HG02981 (cell line): ENCODE results near the gene GLT8D2.

Experiments used
- ATAC-seq: cut with Tn5 transposase; IDR thresholded peaks from one replicate; pipeline ENCODE4 v1.9.1; 2021; ENCODE audit warnings: mild to moderate bottlenecking, moderate library complexity; ENCODE audit not compliant: unreplicated experiment

GLT8D2 gene

DNA sequence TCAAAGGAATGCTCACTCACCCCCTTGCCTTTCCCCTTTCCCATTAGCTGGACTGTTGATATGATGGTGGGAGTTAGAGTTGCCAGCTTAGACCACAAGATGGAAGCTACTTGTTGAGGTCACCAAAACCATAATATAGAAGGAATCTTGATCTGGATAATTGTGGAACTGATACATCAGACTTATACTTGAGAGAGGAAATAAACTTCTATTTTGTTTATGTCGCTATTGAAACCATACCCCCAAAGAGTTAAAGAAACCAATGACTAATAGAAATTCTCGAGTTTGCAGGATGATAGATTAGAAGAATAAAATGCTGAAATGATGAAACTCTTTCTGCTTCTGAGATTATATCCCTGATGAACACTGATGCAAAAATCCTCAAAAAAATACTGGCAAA, 46.4 kb downstream of the GLT8D2 start:
- ATAC-seq, result no peak

DNA sequence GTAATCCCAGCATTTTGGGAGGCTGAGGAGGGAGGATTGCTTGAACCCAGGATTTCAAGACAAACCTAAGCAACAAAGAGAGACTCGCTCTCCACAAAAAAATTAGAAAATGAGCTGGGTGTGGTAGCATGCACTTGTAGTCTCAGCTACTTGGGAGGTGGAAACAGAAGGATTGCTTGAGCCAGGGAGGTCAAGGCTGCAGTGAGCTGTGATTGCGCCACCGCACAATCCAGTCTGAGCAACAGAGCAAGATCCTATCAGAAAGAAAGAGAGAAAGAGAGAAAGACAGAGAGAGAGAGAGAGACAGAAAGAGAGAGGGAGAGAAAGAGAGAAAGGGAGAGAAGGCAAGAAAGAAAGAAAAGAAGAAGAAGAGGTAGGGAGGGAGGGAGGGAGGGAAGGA, 47.3 kb downstream of the GLT8D2 start:
- ATAC-seq, result no peak

GRCh38 chr12:104000807-104001434, 49.1 kb downstream of the GLT8D2 start:
- ATAC-seq, result no peak

DNA sequence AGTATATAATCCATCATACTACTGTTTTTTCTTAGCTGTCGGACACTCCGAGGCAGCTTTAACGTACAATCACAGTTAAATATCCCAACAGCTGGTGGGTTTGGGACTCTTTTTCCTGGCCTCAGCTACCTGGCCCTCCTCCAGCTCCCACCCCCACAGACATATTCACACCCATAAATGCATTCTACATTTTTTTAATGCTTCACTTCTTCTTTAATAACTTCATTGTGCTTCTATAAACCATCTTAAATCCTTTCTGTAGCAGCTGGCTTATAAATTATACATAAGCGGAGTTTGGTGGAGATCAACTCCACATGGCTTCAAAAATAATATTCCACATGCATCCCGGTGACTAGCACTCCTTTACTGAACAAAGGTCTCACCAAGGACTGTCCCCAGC, 51.0 kb downstream of the GLT8D2 start:
- ATAC-seq, result no peak

DNA sequence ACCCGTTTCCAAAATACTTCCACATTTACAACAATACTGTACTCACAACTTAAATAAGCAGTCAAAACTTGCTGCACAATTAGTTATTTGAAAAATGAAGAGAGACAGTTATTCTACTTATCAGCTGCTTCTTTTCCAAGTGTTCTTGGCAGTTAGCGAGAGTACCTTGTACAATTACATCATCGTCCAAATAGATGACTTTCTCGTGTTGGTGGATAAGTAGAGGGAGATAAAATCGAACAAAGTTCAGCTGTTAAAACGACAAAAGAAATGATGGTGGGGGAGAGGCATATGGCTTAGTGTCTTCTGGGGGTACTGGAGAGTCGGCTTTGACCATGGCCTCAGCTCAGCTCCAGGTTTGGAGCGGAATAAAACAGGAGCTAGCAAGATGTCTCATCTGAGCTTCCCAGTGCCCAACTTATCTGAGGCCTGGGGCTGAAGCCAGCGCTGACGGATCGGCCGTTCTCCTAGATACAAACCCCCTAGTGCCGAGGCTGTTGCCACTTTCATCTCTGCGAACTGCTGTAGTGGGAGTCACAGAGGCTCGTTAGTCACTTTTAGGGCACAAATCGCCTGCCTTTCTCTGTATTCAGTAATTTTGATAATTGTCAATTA, 52.6 kb downstream of the GLT8D2 start:
- ATAC-seq, result no peak

GRCh38 chr12:103996595-103996994, 53.4 kb downstream of the GLT8D2 start:
- no peak for ATAC-seq

DNA sequence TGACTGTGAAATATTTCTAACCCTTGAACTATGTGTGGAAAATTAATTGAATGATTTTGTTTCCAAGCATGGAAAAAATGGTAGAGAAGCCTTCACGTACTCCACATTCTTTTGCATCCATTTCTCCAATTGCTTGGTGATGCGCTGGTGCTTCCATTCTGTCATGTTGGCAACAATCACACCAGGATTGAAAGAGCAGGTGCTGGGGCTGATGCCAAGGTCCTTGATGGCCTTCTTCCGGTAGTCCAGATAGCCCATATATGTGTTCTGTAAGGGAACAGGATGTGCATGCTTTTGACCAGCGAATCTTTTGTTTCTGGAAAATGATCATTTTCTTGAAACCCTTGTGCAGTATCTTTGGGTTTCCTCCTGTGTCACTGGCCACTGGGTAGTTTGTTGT, 55.8 kb downstream of the GLT8D2 start:
- no peak for ATAC-seq

DNA sequence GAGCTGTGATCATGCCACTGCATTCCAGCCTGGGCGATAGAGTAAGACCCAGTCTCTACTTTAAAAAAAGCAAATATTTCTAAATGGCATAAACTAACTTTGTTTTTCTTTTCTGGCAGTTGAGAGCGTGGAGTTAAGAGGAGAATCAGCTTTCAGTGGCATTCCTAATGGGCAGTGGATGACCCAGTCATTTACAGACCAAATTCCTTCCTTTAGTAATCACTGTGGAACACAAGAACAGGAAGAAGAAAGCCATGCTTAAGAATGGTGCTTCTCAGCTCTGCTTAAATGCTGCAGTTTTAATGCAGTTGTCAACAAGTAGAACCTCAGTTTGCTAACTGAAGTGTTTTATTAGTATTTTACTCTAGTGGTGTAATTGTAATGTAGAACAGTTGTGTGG, 63.2 kb downstream of the GLT8D2 start:
- ATAC-seq, result no peak

- ATAC-seq, result no peak
These were observed 71.5 kb downstream of the GLT8D2 start for GRCh38 chr12:103978384-103978982.

DNA sequence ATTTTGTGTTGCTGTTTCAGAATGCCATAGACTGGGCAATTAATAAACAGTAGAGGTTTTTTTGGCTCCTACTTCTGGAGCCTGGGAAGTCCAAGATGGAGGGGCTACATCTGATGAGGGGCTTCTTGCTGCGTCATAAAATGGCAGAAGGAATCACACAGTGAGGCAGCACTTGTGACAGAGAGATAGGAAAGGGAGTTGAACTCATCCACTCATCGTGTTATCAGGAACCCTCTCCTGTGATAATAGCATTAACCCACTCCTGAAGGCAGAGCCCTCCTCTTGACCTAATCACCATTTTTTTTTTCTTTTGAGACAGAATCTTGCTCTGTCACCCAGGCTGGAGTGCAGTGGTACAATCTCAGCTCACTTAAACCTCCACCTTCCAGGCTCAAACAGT, 74.6 kb downstream of the GLT8D2 start:
- ATAC-seq, result no peak

DNA sequence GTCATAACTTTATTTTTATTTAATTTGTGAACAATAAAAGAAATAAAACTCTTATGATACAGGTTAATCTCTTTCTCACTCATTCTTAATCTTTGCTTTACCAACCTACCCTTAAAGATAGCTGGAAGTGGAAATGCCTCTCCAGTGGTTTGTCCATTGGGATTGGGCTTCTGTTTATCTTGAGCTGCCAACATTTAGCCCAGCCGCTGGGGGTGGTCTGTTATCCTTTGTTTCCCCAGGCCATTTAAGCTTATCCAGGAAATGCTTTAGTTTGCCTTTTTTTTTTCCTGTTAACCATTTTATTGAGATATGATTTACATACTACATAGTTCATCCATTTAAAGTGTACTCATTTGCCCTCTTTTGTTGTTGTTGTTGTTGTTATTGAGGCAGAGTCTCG, 76.1 kb downstream of the GLT8D2 start:
- ATAC-seq, result no peak

DNA sequence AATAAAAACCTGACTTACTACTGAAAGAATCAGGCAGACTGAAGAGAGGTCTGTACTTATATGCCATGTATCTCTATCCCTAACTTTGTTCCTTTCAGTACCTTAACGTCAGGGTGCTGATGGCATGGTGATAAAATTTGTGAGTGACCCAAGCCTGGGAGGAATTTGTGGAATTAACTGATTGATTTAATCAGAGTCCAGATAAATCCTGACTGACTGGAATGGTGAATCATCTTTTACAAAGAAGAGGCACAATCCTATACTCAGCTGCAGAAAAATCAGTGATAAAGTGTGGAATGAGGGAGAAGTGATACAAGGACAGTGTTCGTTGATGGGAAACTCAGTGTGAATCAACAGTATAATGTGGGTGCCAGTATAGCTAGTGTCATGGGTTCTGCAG, 80.6 kb downstream of the GLT8D2 start:
- ATAC-seq, result no peak

DNA sequence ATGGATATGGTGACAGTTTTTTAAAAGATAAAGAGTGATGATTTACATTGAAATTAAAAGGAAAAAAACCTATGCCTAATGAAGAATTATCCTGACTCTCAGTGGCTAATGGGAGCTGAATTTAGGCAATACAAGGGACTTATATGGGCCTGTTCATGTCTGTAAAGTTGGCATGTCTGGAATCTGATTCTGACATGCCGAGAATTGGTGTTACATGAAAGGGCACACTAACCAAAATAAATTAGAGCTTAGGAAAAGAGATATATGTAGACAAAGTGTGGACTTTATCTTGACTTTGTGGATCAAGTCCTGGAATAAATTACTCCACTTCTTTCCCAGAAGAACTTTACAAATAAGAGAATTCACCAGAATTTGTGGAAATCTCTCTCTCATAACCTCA, 83.3 kb downstream of the GLT8D2 start:
- no peak for ATAC-seq

- peak; percentile 93 for ATAC-seq
These were observed 84.1 kb downstream of the GLT8D2 start, which contains the start of gene TDG for GRCh38 chr12:103965590-103966504. TDG (plus strand) TSS chr12:103965872; CDS start chr12:103966038, 166 bp downstream.

DNA sequence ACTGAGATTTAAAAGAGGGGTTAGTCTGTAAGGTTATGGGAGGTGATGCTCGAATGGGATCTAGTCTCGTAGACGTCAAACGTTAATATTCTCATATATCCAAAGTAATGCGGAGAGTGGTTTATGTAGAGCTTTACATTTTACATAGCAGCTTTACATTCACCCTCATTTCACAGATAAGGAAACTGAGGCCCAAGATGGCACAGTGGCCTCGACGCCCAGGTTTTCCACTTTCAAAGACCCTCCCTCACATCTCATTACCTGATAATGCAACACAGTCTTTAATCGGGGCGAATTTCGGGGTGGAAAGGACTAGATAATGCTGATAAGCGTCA, 84.8 kb downstream of the GLT8D2 start:
- ATAC-seq, result no peak

DNA sequence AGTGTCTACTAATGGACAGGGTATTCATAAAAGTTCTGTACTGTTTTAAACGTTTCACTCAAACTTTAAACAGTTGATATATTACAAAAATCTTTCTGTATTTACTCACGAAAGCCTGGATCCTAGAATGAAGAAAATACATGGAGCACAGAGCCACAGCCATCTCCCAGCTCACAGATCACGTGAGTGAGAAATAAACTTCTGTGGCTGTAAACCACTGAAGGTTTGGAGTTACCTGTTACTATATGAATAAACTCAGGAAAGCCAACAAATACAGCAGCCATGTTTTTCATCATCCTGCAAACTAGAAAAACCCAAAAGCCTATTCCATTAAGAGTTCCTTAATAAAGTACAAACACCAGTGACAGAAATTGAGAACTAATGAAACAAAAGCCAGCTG, 85.2 kb downstream of the GLT8D2 start:
- ATAC-seq, result no peak

GRCh38 chr12:103962493-103962892, 87.5 kb downstream of the GLT8D2 start:
- ATAC-seq, result no peak

GRCh38 chr12:103960616-103961227, 89.3 kb downstream of the GLT8D2 start:
- no peak for ATAC-seq

GRCh38 chr12:103958621-103959020, 91.4 kb downstream of the GLT8D2 start:
- no peak for ATAC-seq

GRCh38 chr12:103957865-103958388, 92.1 kb downstream of the GLT8D2 start:
- no peak for ATAC-seq

DNA sequence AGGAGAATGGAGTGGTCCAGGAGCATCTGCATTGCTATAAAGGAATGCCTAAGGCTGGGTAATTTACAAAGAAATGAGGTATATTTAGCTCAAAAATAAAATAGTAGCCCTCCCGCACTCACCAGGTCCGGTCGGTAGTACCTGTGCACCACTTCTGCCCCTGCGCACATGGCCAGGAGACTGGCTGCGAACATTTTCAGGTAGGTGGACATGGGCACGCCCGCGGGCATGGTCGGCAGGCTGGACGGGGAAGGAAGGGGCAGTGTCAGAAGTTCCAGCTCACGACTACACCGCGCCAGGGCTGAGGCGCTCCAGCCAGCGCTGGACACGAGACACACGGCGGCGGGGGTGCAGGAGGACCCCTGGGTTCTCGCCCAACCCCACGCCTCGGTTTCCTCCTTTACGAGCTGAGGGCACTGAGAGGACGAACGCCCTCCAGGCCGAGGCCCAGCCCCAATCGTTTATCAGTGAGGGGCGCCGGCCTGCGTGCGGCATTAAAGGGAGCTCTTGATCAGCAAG, 93.4 kb downstream of the GLT8D2 start:
- no peak for ATAC-seq
